ENCODE measurements around the gene NBDY. TPM values are rescaled to one million over a fixed set of nuclear protein-coding genes. Genes with fewer than 3 reads are reported as not detected.

Gene NBDY
- polyA plus RNA-seq, 1 donor: 37.1 TPM

DNA sequence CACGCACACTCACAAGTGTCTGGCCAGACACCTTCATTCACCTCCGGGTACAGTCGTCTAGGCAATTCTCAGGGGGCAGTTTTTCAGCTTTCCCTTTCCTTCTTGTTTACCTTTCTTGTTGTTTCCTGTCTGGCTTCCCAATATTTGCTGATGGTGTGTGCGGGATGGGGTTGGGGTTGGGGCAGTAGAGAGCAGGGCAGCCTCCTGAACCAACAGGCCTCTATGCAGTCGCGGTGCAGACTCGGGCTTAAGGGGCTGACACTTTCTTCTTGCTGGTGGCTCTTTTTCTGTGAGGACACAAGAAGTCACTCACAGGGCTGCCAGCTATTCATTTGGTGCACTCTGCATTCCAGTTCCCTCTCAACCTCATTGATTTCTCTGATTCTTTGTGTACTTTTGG lies 56.4 kb downstream of the NBDY start:
- H3K27ac ChIP-seq (ENCODE audit: low read length): no peak overlapping the region
- no peak overlapping the region for H3K4me3 ChIP-seq (ENCODE audit: low read length)
- H3K36me3 ChIP-seq (ENCODE audit: control insufficient read depth, insufficient read depth, low read length): peaks cover 14% of the 10 kb centered on the region
- no peaks in the 10 kb centered on the region for H3K4me1 ChIP-seq (ENCODE audit: control insufficient read depth, insufficient read depth, low read length)
- DNase-seq: no peak
- H3K27me3 ChIP-seq (ENCODE audit: control insufficient read depth, insufficient read depth, low read length): no peaks in the 10 kb centered on the region
- no CpG with 5 or more reads among the region's 7 CpGs for WGBS (ENCODE audit: insufficient coverage, low lambda C conversion rate)
- no peaks in the 10 kb centered on the region for H3K9me3 ChIP-seq (ENCODE audit: control insufficient read depth, low read depth, low read length)

DNA sequence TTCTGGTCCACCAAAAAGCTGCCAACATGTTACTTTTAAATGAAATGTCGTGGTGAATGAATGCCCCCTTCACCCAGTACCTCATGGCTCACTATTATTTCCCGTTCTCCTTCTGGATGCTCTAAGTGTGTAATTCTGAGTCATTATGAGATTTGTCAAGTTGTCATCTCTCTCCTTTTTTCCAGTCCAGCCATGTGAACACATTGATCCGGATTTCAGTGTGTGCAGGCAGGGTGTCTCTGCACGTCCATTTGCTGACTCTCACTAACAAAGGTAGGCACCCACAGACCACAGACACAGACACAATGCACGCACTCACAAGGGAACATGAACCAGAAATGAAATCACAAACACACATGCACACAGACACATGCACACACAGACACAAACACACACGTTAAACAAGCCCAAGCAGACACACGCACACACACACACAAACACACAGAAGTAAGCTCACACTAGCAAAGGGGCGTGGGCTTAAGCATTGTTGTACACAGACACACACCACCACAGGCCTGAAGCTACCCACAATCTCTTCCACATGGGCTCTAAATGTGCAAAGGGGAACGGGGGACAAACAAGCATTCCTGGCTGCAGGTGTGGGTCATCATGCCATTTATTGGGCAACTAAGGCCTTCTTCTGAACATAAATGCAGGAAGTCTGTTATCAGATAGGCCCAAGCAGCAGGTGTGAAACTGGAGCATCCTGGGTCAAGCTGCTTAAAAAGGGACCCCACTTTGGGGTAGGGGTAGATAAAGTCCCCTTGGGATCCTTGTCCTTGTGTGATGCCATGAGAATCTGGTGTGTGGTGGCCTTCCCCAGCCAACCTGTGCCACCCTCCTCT lies 58.1 kb downstream of the NBDY start:
- Histone ChIP-seq H3K9me3 (ENCODE audit: control insufficient read depth, low read depth, low read length) (no peaks in the 10 kb centered on the region), H3K27ac (ENCODE audit: low read length) (no peak overlapping the region), H3K4me1 (ENCODE audit: control insufficient read depth, insufficient read depth, low read length) (no peaks in the 10 kb centered on the region), H3K4me3 (ENCODE audit: low read length) (no peak overlapping the region), H3K36me3 (ENCODE audit: control insufficient read depth, insufficient read depth, low read length) (peaks cover 14% of the 10 kb centered on the region), H3K27me3 (ENCODE audit: control insufficient read depth, insufficient read depth, low read length) (no peaks in the 10 kb centered on the region)
- WGBS (ENCODE audit: insufficient coverage, low lambda C conversion rate): no CpG with 5 or more reads among the region's 9 CpGs
- no peak for DNase-seq

DNA sequence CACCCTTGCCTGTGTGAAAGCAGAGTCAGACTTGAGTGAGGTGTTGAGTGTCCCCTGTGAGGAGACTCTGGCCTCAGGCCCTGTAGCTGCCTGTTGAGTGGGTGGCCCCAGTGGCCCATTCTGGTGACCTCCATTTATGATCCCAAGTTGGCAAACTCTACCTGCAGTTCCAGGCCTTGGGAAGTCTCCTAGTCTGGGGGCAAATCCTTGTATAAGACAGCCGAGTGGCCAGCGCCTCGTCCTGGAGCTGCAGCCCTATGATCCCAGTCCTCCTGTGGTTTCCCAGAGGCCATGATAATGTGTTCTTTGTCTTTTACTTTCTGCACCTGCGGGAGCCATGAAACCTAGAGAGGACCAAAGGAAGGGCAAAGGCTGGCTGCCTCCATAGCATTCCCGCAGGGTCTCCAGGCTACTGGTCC lies 58.7 kb downstream of the NBDY start:
- H3K27ac ChIP-seq (ENCODE audit: low read length): no peak overlapping the region
- WGBS (ENCODE audit: insufficient coverage, low lambda C conversion rate): no CpG with 5 or more reads among the region's 5 CpGs
- peaks cover 14% of the 10 kb centered on the region for H3K36me3 ChIP-seq (ENCODE audit: control insufficient read depth, insufficient read depth, low read length)
- no peaks in the 10 kb centered on the region for H3K27me3 ChIP-seq (ENCODE audit: control insufficient read depth, insufficient read depth, low read length)
- no peaks in the 10 kb centered on the region for H3K9me3 ChIP-seq (ENCODE audit: control insufficient read depth, low read depth, low read length)
- H3K4me3 ChIP-seq (ENCODE audit: low read length): no peak overlapping the region
- DNase-seq: no peak
- H3K4me1 ChIP-seq (ENCODE audit: control insufficient read depth, insufficient read depth, low read length): no peaks in the 10 kb centered on the region

DNA sequence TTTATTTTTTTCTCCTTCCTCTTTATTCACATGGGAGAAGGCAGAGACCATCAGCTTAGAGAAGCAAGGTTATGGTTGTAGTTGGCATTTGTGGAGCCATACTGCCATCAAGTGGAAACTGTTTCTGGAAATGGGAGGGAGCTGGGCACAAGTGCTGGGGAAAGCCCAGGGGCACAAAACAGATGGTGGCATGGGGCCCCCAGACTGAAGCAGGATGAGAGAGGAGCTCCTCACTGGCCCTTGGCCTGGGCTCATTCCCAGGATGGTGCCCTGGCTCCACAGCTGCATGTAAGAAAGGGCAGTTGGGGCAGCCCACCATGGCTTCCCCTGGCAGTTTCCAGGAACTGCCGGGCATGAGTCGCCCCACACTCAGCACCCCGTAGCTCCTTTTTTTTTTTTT lies 59.2 kb downstream of the NBDY start:
- no peak overlapping the region for H3K27ac ChIP-seq (ENCODE audit: low read length)
- no CpG with 5 or more reads among the region's 3 CpGs for WGBS (ENCODE audit: insufficient coverage, low lambda C conversion rate)
- H3K4me3 ChIP-seq (ENCODE audit: low read length): no peak overlapping the region
- H3K36me3 ChIP-seq (ENCODE audit: control insufficient read depth, insufficient read depth, low read length): peaks cover 12% of the 10 kb centered on the region
- DNase-seq: peak in 1 of 2 donors; percentile 30
- H3K27me3 ChIP-seq (ENCODE audit: control insufficient read depth, insufficient read depth, low read length): no peaks in the 10 kb centered on the region
- no peaks in the 10 kb centered on the region for H3K4me1 ChIP-seq (ENCODE audit: control insufficient read depth, insufficient read depth, low read length)
- no peaks in the 10 kb centered on the region for H3K9me3 ChIP-seq (ENCODE audit: control insufficient read depth, low read depth, low read length)

DNA sequence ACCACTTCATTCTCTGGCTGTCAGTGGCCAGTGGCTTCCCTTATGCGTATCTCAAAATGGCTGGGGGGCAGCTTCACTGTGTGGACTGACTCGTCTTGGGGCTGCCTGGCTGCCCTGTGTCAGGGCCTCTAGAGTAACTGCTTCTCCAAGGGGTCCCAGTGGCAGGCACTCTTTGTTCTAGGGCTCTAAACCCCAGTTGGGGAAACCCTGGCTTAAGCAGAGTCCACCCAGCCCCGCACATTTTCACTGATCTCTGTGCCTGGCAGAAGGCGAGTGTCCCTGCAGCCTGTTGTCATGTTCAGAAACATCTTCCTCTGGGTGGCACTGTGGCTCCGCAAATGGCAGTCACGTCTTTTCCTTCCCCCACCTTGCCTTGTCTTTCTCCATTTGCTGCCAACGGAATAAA lies 59.7 kb downstream of the NBDY start:
- no peaks in the 10 kb centered on the region for H3K27me3 ChIP-seq (ENCODE audit: control insufficient read depth, insufficient read depth, low read length)
- H3K4me1 ChIP-seq (ENCODE audit: control insufficient read depth, insufficient read depth, low read length): no peaks in the 10 kb centered on the region
- H3K36me3 ChIP-seq (ENCODE audit: control insufficient read depth, insufficient read depth, low read length): peaks cover 10% of the 10 kb centered on the region
- H3K27ac ChIP-seq (ENCODE audit: low read length): no peak overlapping the region
- WGBS (ENCODE audit: insufficient coverage, low lambda C conversion rate): no CpG with 5 or more reads among the region's 7 CpGs
- no peaks in the 10 kb centered on the region for H3K9me3 ChIP-seq (ENCODE audit: control insufficient read depth, low read depth, low read length)
- peak in 1 of 2 donors; percentile 62 for DNase-seq
- no peak overlapping the region for H3K4me3 ChIP-seq (ENCODE audit: low read length)

DNA sequence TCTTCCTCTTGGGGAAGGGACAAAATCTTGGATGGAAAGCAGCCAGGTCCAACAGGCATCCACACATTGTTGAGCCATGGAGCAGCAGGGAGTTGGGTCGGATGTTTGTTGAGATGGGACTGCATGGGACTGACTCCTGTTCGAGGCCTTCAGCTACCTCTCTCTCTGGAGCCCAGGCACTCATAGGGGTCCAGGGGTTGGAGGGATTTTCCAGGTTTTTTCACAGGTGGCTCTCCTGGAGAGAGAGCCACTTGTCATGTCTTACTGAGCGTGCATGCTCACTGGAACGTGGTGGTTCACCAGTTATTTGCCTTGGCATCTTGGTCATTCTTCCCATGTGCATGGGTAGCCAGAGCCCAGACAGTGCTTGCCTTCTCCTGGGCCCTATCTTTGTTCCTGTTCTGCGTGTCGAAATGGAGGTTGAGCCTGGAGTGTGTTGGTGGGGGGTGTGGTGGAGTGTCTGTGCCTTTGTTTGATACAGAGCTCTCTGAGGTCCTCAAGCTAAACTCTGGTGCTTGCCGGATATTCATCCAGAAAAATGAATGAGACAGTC lies 60.6 kb downstream of the NBDY start:
- no peak for DNase-seq
- H3K36me3 ChIP-seq (ENCODE audit: control insufficient read depth, insufficient read depth, low read length): peaks cover 10% of the 10 kb centered on the region
- H3K27ac ChIP-seq (ENCODE audit: low read length): no peak overlapping the region
- no peaks in the 10 kb centered on the region for H3K9me3 ChIP-seq (ENCODE audit: control insufficient read depth, low read depth, low read length)
- no peak overlapping the region for H3K4me3 ChIP-seq (ENCODE audit: low read length)
- no peaks in the 10 kb centered on the region for H3K4me1 ChIP-seq (ENCODE audit: control insufficient read depth, insufficient read depth, low read length)
- no CpG with 5 or more reads among the region's 7 CpGs for WGBS (ENCODE audit: insufficient coverage, low lambda C conversion rate)
- no peaks in the 10 kb centered on the region for H3K27me3 ChIP-seq (ENCODE audit: control insufficient read depth, insufficient read depth, low read length)

DNA sequence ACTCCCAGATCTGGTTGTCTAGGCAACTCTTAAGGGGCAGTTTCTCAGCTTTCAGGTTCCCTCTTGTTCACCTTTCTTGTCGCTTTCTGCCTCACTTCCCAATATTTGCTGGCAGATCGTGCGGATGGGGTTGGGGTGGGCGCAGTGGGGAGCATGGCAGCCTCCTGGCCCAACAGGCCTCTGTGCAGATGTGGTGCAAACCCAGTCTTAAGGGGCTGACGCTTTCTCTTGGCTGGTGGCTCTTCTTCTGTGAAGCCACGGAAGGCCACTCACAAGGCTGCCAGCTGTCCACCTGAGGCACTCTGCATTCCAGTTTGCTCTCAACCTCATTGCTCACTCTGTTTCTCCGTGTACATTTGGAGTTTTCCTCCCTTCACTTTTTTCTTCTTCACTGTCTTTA lies 61.7 kb downstream of the NBDY start:
- no peak for DNase-seq
- Histone ChIP-seq H3K36me3 (ENCODE audit: control insufficient read depth, insufficient read depth, low read length) (peaks cover 10% of the 10 kb centered on the region), H3K9me3 (ENCODE audit: control insufficient read depth, low read depth, low read length) (no peaks in the 10 kb centered on the region), H3K27ac (ENCODE audit: low read length) (no peak overlapping the region), H3K27me3 (ENCODE audit: control insufficient read depth, insufficient read depth, low read length) (no peaks in the 10 kb centered on the region), H3K4me3 (ENCODE audit: low read length) (no peak overlapping the region), H3K4me1 (ENCODE audit: control insufficient read depth, insufficient read depth, low read length) (no peaks in the 10 kb centered on the region)
- WGBS (ENCODE audit: insufficient coverage, low lambda C conversion rate): no CpG with 5 or more reads among the region's 7 CpGs

DNA sequence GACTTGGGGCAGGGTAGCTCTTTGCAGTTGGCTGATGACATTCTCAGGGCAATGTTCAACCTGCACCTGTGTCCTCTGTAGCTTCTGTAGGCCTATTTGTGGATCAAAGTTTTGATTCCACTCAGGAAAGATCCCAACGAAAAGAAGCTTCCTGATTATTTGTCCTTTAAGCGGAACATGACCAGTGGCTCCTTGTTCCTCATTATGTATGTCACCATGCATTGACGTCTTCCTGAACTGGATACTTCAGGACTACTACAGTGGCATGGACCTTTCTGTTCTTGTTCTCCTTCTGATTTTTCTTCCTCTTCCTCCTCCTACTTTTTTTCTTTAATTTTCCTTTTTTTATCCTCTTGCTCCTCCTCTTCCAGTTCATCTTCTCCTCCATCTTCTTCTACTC lies 62.4 kb downstream of the NBDY start:
- no peak for DNase-seq

DNA sequence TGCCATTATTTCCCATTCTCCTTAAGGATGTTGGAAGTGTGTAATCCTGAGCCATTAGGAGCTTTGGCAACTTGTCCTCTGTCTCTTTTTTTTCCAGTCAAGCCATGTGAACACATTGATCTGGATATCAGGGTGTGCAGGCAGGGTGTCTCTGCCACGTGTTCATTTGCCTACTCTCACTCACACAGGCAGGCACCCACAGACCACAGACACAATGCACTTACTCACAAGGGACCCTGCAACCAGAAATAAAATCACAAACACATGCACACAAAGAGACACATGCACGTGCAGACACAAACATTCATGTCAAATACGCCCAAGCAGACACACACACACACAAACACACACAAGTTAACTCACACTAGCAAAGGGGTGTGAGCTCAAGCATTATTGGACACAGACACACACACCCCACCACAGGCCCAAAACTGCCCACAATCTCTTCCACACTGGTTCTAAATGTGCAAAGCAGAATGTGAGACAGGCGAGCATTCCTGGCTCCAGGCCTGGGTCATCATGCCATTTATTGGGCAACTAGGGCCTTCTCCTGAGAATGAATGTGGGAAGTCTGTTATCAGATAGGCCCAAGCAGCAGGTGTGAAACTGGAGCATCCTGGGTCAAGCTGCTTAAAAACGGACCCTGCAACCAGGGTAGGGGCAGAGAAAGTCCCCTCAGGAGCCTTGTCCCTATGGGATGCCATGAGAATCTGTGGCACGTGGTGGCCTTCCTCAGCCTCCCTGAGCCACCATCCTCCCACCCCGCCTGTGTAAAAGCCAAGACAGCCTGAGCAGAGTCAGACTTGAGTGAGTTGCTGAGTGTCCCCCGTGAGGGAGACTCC lies 63.4 kb downstream of the NBDY start:
- Histone ChIP-seq H3K4me3 (ENCODE audit: low read length) (no peak overlapping the region), H3K9me3 (ENCODE audit: control insufficient read depth, low read depth, low read length) (no peaks in the 10 kb centered on the region), H3K27me3 (ENCODE audit: control insufficient read depth, insufficient read depth, low read length) (no peaks in the 10 kb centered on the region), H3K27ac (ENCODE audit: low read length) (no peak overlapping the region), H3K4me1 (ENCODE audit: control insufficient read depth, insufficient read depth, low read length) (no peaks in the 10 kb centered on the region), H3K36me3 (ENCODE audit: control insufficient read depth, insufficient read depth, low read length) (peaks cover 10% of the 10 kb centered on the region)
- no CpG with 5 or more reads among the region's 8 CpGs for WGBS (ENCODE audit: insufficient coverage, low lambda C conversion rate)
- DNase-seq: no peak

More for the DNA sequence above, 62.4 kb downstream of the NBDY start:
- no peaks in the 10 kb centered on the region for H3K9me3 ChIP-seq (ENCODE audit: control insufficient read depth, low read depth, low read length)
- no peaks in the 10 kb centered on the region for H3K27me3 ChIP-seq (ENCODE audit: control insufficient read depth, insufficient read depth, low read length)
- H3K27ac ChIP-seq (ENCODE audit: low read length): no peak overlapping the region
- H3K36me3 ChIP-seq (ENCODE audit: control insufficient read depth, insufficient read depth, low read length): peaks cover 10% of the 10 kb centered on the region
- H3K4me1 ChIP-seq (ENCODE audit: control insufficient read depth, insufficient read depth, low read length): no peaks in the 10 kb centered on the region
- no CpG with 5 or more reads among the region's 3 CpGs for WGBS (ENCODE audit: insufficient coverage, low lambda C conversion rate)
- no peak overlapping the region for H3K4me3 ChIP-seq (ENCODE audit: low read length)

DNA sequence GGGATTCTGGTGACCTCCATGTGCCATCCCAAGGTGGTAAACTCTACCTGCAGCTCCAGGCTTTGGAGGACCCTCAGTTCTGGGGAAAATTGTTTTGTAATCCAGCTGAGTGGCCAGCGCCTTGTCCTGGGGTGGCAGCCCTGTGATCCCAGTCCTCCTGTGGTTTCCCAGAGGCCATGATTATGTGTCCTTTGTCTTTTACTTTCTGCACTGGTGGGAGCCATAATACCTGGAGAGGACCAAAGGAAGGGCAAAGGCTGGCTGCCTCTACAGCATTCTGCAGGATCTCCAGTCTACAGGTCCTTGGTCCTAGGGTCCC lies 64.0 kb downstream of the NBDY start:
- no CpG with 5 or more reads among the region's 1 CpG for WGBS (ENCODE audit: insufficient coverage, low lambda C conversion rate)
- H3K36me3 ChIP-seq (ENCODE audit: control insufficient read depth, insufficient read depth, low read length): peaks cover 6% of the 10 kb centered on the region
- no peaks in the 10 kb centered on the region for H3K27me3 ChIP-seq (ENCODE audit: control insufficient read depth, insufficient read depth, low read length)
- no peak for DNase-seq
- H3K4me3 ChIP-seq (ENCODE audit: low read length): no peak overlapping the region
- H3K27ac ChIP-seq (ENCODE audit: low read length): no peak overlapping the region
- no peaks in the 10 kb centered on the region for H3K4me1 ChIP-seq (ENCODE audit: control insufficient read depth, insufficient read depth, low read length)
- no peaks in the 10 kb centered on the region for H3K9me3 ChIP-seq (ENCODE audit: control insufficient read depth, low read depth, low read length)
